Liver (tissue), 3 donors: ENCODE data around the gene FKTN.

ENCODE experiments used
- ATF3 ChIP-seq: IDR thresholded peaks from 2 replicates; pipeline ENCODE4 v1.6.1; 2016; ENCODE audit warnings: antibody characterized with exemption
- EGR1 ChIP-seq, 2 donors: IDR thresholded peaks; 2 replicates each; pipeline ENCODE4 v1.6.1; 2016 to 2018; ENCODE audit warnings: antibody characterized with exemption in 2 of 2, low read depth in 2 of 2
- GABPA ChIP-seq, 2 donors: IDR thresholded peaks in 1 of 2; conservative IDR thresholded peaks in 1 of 2; 2 replicates each; pipeline ENCODE4 v1.6.1; 2016; ENCODE audit warnings: antibody characterized with exemption in 2 of 2, mild to moderate bottlenecking in 1 of 2, moderate library complexity in 1 of 2
- HNF4A ChIP-seq, 2 donors: conservative IDR thresholded peaks; 2 replicates each; pipeline ENCODE4 v1.6.1; 2016; ENCODE audit warnings: antibody characterized with exemption in 2 of 2, mild to moderate bottlenecking in 2 of 2
- NR2F2 ChIP-seq: IDR thresholded peaks from 2 replicates; pipeline ENCODE4 v1.6.1; 2016; ENCODE audit warnings: antibody characterized with exemption
- RAD21 ChIP-seq, 2 donors: IDR thresholded peaks; 2 replicates each; pipeline ENCODE4 v1.6.1; 2016; ENCODE audit warnings: antibody characterized with exemption in 2 of 2, mild to moderate bottlenecking in 2 of 2
- REST ChIP-seq: IDR thresholded peaks from 2 replicates; pipeline ENCODE4 v1.6.1; 2016; ENCODE audit warnings: antibody characterized with exemption, mild to moderate bottlenecking
- SP1 ChIP-seq: IDR thresholded peaks from 2 replicates; pipeline ENCODE4 v1.6.1; 2018; ENCODE audit warnings: antibody characterized with exemption, mild to moderate bottlenecking
- TAF1 ChIP-seq: conservative IDR thresholded peaks from 2 replicates; pipeline ENCODE4 v1.6.1; 2016; ENCODE audit warnings: antibody characterized with exemption, mild to moderate bottlenecking
- YY1 ChIP-seq: IDR thresholded peaks from 2 replicates; pipeline ENCODE4 v1.6.1; 2016; ENCODE audit warnings: antibody characterized with exemption, mild to moderate bottlenecking
- ZBTB33 ChIP-seq: IDR thresholded peaks from 2 replicates; pipeline ENCODE4 v1.6.1; 2016; ENCODE audit warnings: antibody characterized with exemption
- TF ChIP-seq, protein P1 (sequence below): fragments of 150-350 bp; IDR thresholded peaks from 2 replicates; pipeline ENCODE4 v1.5.1; 2017; ENCODE audit warnings: improper control_type of control experiment, low read depth, low read length; ENCODE audit not compliant: missing input control
- TF ChIP-seq, protein P2 (sequence below): IDR thresholded peaks from 2 replicates; pipeline ENCODE4 v1.6.1; 2016; ENCODE audit warnings: antibody characterized with exemption
- donor health status: healthy.
- donor health status: healthy.

GRCh38 chr9:105672711-105673234 lies 114.8 kb downstream of the FKTN start:
- TF ChIP-seq, protein P1, sequence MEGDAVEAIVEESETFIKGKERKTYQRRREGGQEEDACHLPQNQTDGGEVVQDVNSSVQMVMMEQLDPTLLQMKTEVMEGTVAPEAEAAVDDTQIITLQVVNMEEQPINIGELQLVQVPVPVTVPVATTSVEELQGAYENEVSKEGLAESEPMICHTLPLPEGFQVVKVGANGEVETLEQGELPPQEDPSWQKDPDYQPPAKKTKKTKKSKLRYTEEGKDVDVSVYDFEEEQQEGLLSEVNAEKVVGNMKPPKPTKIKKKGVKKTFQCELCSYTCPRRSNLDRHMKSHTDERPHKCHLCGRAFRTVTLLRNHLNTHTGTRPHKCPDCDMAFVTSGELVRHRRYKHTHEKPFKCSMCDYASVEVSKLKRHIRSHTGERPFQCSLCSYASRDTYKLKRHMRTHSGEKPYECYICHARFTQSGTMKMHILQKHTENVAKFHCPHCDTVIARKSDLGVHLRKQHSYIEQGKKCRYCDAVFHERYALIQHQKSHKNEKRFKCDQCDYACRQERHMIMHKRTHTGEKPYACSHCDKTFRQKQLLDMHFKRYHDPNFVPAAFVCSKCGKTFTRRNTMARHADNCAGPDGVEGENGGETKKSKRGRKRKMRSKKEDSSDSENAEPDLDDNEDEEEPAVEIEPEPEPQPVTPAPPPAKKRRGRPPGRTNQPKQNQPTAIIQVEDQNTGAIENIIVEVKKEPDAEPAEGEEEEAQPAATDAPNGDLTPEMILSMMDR, result no peak
- TF ChIP-seq REST, result no peak
- no peak for TF ChIP-seq RAD21 (IDR thresholded peaks at IDR 0.05)
- no peak for TF ChIP-seq TAF1
- no peak for TF ChIP-seq ZBTB33
- no peak for TF ChIP-seq YY1
- TF ChIP-seq SP1, result no peak
- no peak for TF ChIP-seq NR2F2
- TF ChIP-seq GABPA (IDR thresholded peaks at IDR 0.05 in 1 of 2, conservative IDR thresholded peaks at IDR 0.05 in 1 of 2), result no peak
- peak in 1 of 2 donors; percentile 4 for TF ChIP-seq HNF4A (conservative IDR thresholded peaks at IDR 0.05)
- TF ChIP-seq ATF3, result no peak
- no peak for TF ChIP-seq EGR1 (IDR thresholded peaks at IDR 0.05; ENCODE audit: low read depth in 2 of 2)
- TF ChIP-seq, protein P2, sequence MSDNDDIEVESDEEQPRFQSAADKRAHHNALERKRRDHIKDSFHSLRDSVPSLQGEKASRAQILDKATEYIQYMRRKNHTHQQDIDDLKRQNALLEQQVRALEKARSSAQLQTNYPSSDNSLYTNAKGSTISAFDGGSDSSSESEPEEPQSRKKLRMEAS, result no peak
